HAP-1 (cell line): ENCODE measurements around the gene SCMH1.
"Not testable (repeated sequence)": the region's sequence is repeated elsewhere in the genome, so short reads cannot be mapped to it uniquely, and the experiment has no call there.

Experiments
- DNase-seq, 2 experiments: peaks; one replicate each; pipeline ENCODE4 v3.0.0-alpha.2; 2016 to 2020; ENCODE audit warnings: low spot score in 2 of 2
- H3K27me3 ChIP-seq: fragments of 250-450 bp; sonication (Bioruptor Pico); 2 replicates; pipeline ENCODE4 v1.5.1; 2020; ENCODE audit warnings: low read depth, mild to moderate bottlenecking, moderate library complexity
- H3K36me3 ChIP-seq: fragments of 250-450 bp; sonication (Bioruptor Pico); replicated peaks from 2 replicates; pipeline ENCODE4 v1.5.1; 2020; ENCODE audit warnings: mild to moderate bottlenecking
- H3K4me1 ChIP-seq: fragments of 250-450 bp; sonication (Bioruptor Pico); 2 replicates; pipeline ENCODE4 v1.5.1; 2020; ENCODE audit warnings: mild to moderate bottlenecking
- H3K4me3 ChIP-seq: fragments of 250-450 bp; sonication (Bioruptor Pico); 2 replicates; pipeline ENCODE4 v1.5.1; 2020; ENCODE audit warnings: mild to moderate bottlenecking, moderate library complexity
- H3K9me3 ChIP-seq: fragments of 250-450 bp; sonication (Bioruptor Pico); 2 replicates; pipeline ENCODE4 v1.5.1; 2020; ENCODE audit warnings: mild to moderate bottlenecking, moderate library complexity
- in situ Hi-C: fragments of 300-500 bp; cut with MboI; formaldehyde crosslinking; loops from 3 replicates; pipeline ENCODE4 v1.14.3; 2020; ENCODE audit warnings: low sequenced_read_pairs, inconsistent platforms, mixed read lengths

The SCMH1 gene

DNA sequence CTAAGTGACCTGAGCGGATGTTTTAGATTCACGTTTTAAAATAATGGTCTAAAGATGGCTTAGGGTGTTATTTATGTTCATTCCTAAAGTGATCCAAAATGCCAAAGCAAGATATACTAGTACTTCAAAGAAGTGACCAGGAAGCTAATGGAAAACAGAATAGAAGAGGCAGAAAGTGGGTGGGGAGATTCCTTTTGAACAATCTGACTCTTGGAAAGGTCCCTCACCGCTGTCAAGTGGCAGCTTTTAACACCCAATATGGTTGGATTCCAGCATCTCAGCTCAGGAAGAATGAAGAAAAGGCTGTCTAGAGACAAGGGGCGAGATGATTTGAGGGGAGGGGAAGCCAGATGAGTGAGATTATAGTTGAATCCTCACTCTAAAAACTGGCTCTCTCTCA lies 90.3 kb downstream of the SCMH1 start:
- no peak overlapping the region for H3K4me3 ChIP-seq
- no peak for DNase-seq
- H3K4me1 ChIP-seq = no peaks in the 10 kb centered on the region
- H3K9me3 ChIP-seq = no peaks in the 10 kb centered on the region
- in situ Hi-C loops = no loop called here
- H3K36me3 ChIP-seq = peaks cover 15% of the 10 kb centered on the region
- H3K27me3 ChIP-seq = no peaks in the 10 kb centered on the region

DNA sequence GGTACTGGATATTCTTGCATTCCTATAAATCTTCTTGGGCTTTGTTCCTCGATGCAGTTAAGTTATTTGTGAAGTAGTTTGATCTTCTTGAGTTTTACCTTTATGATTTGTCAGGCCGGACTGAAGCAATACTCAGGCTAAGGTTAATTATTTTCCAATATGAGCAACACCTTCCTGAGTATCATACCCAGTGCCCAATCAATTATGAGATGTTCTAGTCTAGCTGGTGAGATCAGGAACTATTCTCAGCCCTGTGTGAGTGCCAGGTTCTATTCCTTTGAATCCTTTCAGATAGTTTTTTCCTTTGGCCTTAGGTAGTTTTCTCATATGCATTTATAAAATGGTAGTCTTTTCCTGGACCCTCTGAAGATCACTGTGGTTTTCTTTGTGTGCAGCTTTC lies 92.5 kb downstream of the SCMH1 start:
- H3K4me1 ChIP-seq = no peaks in the 10 kb centered on the region
- in situ Hi-C loops = no loop called here
- DNase-seq = no peak

DNA sequence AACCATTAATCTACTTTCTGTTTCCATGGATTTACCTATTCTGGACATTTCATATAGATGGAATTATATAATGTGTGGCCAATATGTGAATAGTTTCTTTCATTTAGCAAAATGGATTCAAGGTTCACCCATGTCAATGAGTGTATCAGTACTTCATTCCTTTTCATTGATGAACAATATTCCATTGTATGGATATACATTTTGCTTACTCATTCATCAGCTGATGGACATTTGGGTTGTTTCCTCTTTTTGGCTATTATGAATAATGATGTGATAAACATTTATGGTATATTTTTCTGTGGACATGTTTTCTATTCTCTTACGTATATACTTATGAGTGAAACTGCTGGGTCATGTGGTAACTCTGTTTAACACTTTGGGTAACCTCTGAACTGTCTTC lies 97.8 kb downstream of the SCMH1 start:
- peaks cover 2% of the 10 kb centered on the region for H3K9me3 ChIP-seq
- in situ Hi-C loops = no loop called here
- peaks cover 27% of the 10 kb centered on the region for H3K36me3 ChIP-seq
- no peaks in the 10 kb centered on the region for H3K4me1 ChIP-seq
- no peak overlapping the region for H3K4me3 ChIP-seq
- no peaks in the 10 kb centered on the region for H3K27me3 ChIP-seq
- no peak for DNase-seq

More for the DNA sequence above, 92.5 kb downstream of the SCMH1 start:
- Histone ChIP-seq H3K27me3 (no peaks in the 10 kb centered on the region), H3K9me3 (no peaks in the 10 kb centered on the region), H3K4me3 (no peak overlapping the region), H3K36me3 (peaks cover 15% of the 10 kb centered on the region)

DNA sequence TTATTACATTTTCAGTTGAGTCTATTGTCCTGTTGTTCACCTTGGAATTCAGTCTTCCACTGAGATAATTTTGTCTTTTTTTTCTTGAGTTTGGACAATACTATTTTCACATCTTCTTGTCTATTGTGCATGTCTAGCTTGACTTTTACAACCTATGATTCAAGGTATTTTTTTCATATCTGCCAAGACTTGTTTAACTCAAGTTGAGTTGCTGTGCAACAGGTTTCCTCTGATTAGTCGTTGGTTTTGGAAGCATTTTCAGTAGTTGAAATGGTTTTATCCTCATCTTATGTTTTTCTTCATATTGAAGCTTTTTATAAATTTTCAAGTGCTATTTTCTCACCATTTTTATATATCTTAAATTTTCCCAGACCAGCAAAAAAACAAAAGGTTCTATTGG lies 103.6 kb downstream of the SCMH1 start:
- Histone ChIP-seq H3K9me3 (peaks cover 2% of the 10 kb centered on the region), H3K4me1 (no peaks in the 10 kb centered on the region), H3K36me3 (peaks cover 21% of the 10 kb centered on the region), H3K27me3 (no peaks in the 10 kb centered on the region), H3K4me3 (no peak overlapping the region)
- DNase-seq = no peak
- in situ Hi-C loops = no loop called here

DNA sequence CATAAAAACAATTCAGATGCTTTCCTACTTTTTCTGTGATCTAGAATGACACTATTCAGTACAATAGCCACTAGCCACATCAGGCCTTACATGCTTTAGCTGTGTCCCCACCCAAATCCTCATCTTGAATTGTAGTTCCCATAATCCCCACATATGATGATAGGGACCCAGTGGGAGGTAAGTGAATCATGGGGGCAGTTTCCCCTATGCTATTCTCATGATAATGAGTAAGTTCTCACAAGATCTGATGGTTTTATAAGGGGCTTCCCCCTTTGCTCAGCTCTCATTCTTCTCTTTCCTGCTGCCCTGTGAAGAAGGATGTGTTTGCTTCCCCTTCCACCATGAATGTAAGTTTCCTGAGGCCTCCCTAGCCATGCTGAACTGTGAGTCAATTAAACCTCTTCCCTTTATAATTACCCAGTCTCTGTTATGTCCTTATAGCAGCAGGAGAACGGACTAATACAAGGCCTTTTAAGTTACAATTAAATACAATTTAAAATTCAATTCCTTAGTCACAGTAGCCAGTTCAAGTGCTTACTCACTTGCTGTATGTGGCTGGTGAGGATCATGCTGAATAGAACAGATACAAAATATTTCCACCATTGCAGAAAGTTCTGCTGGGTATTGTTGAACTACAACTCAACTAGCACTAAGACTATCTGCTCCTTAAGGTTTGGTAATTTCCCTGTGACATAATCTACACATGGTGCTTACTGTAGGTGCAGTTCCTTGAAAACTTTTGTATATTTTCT lies 106.7 kb downstream of the SCMH1 start:
- peaks cover 1% of the 10 kb centered on the region; the same call in 1 of the 2 replicates for H3K9me3 ChIP-seq
- DNase-seq = no peak
- no peak overlapping the region for H3K4me3 ChIP-seq
- in situ Hi-C loops = no loop called here
- H3K27me3 ChIP-seq = no peaks in the 10 kb centered on the region
- H3K4me1 ChIP-seq = no peaks in the 10 kb centered on the region
- H3K36me3 ChIP-seq = peaks cover 11% of the 10 kb centered on the region

DNA sequence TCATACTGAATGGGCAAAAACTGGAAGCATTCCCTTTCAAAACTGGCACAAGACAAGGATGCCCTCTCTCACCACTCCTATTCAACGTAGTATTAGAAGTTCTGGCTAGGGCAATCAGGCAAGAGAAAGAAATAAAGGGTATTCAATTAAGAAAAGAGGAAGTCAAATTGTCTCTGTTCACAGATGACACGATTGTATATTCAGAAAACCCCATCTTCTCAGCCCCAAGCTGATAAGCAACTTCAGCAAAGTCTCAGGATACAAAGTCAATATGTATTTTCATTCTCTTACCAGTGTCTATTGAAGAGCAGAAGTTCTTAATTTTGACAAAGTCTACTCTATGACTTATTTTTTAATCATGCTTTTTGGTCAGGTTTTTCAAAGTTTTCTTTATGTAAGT lies 107.8 kb downstream of the SCMH1 start:
- H3K36me3 ChIP-seq = peaks cover 11% of the 10 kb centered on the region
- H3K9me3 ChIP-seq, H3K27me3 ChIP-seq, in situ Hi-C loops, H3K4me3 ChIP-seq, H3K4me1 ChIP-seq, DNase-seq: not testable (repeated sequence)

DNA sequence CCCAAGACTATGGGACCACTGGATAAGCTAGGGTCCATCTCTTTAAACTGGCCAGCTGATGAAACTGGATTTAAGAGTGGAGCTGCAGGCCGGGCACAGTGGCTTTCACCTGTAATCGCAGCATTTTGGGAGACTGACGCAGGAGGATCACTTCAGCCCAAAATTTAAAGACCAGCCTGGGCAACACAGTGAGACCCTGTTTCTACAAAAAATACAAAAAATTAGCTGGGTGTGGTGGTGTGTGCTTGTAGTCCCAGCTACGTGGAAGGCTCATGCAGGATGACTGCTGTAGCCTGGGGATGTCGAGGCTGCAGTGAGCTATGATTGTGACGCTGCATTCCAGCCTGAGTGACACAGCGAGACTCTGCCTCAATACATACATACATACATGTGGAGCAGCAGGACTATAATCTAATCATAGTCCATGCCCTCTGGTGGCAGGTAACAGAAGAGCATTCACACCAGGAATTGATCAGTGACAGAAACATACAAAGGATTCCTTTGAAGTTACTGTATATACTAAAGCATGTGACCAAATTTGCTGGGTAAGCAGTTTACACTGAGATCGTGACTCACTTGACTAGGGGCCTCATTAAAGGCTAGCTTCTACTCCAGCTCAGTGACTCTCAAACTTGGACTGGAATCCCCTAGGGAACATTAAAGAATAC lies 119.1 kb downstream of the SCMH1 start:
- DNase-seq = peak; percentile 33 to 45
- H3K9me3 ChIP-seq = no peaks in the 10 kb centered on the region
- H3K4me3 ChIP-seq = no peak overlapping the region
- in situ Hi-C loops = no loop called here
- H3K4me1 ChIP-seq = no peaks in the 10 kb centered on the region
- no peaks in the 10 kb centered on the region for H3K27me3 ChIP-seq
- H3K36me3 ChIP-seq = peaks cover 2% of the 10 kb centered on the region; the same call in 1 of the 2 replicates

DNA sequence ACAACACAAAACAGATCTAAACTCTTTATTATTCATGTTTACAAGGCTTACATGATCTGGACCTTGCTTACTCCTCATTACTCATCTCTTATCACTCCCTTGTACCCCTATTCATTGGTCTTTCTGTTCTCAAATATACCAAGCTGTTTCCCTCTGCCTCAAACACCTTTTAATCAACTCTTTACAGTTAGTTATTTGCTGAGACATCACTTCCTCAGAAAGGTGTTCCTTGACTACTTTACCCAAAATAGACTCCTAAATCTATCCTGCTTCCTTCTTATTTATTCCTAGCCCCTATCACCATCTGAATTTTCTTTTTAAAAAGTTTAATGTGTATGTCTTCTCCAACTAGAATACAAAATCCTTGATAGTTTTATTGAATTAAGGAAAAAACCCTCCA lies 120.0 kb downstream of the SCMH1 start:
- in situ Hi-C loops = no loop called here
- Histone ChIP-seq H3K9me3 (no peaks in the 10 kb centered on the region), H3K4me1 (no peaks in the 10 kb centered on the region), H3K4me3 (no peak overlapping the region), H3K36me3 (peaks cover 2% of the 10 kb centered on the region; the same call in 1 of the 2 replicates), H3K27me3 (no peaks in the 10 kb centered on the region)
- no peak for DNase-seq

DNA sequence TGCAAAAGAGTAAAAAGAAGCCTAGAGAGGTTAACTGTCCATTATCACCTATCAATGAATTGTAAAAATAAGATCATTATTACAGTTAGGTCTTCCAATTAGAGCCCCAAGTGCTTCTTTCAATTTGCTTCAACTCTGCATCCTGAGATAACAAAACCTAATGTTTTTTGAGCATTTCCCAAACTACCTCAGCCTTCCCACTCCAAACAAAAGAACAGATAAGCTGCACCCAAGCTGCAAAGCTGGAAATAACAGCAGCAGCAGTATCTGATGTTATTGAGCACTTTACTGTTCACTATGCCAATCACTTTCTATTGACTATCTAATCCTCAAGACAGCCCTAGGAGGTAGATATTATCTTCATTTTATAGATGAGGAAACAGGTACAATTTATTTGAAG lies 123.5 kb downstream of the SCMH1 start:
- no peak for DNase-seq
- Histone ChIP-seq H3K36me3 (peaks cover 13% of the 10 kb centered on the region), H3K9me3 (no peaks in the 10 kb centered on the region), H3K4me1 (no peaks in the 10 kb centered on the region), H3K27me3 (no peaks in the 10 kb centered on the region), H3K4me3 (no peak overlapping the region)
- in situ Hi-C loops = no loop called here

DNA sequence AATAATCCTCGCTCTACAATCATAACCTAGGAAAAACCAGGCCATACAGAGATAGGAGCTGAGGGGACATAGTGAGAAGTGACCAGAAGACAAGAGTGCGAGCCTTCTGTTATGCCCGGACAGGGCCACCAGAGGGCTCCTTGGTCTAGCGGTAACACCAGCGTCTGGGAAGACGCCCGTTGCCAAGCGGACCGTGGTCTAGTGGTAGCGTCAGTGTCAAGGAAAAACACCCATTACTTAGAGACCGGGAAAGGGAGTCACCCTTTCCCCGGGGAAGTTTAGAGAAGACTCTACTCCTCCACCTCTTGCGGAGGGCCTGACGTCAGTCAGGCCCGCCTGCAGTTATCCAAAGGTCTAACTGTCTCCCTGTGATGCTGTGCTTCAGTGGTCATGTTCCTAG lies 124.9 kb downstream of the SCMH1 start:
- H3K4me1 ChIP-seq, DNase-seq, in situ Hi-C loops, H3K27me3 ChIP-seq, H3K4me3 ChIP-seq, H3K9me3 ChIP-seq: not testable (repeated sequence)
- peaks cover 18% of the 10 kb centered on the region for H3K36me3 ChIP-seq

DNA sequence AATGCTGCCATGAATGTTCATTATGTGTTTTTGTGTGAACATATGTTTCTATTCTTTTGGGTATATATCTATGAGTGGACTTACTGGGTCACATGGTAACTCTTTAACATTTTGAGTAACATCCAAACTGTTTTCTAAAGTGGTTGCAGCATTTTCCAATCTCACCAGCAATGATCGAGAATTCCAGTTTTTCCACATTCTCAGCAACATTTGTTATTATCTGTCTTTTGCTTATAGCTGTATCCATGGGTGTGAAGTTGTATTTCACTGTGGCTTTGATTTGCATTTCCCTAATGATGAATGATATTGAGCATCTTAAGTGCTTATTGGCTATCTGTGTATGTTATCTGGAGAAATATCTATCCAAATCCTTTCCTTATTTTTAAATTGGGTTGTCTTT lies 131.4 kb downstream of the SCMH1 start:
- Histone ChIP-seq H3K4me3 (no peak overlapping the region), H3K27me3 (no peaks in the 10 kb centered on the region), H3K36me3 (peaks cover 15% of the 10 kb centered on the region), H3K9me3 (no peaks in the 10 kb centered on the region), H3K4me1 (no peaks in the 10 kb centered on the region)
- no peak for DNase-seq
- in situ Hi-C loops = no loop called here

DNA sequence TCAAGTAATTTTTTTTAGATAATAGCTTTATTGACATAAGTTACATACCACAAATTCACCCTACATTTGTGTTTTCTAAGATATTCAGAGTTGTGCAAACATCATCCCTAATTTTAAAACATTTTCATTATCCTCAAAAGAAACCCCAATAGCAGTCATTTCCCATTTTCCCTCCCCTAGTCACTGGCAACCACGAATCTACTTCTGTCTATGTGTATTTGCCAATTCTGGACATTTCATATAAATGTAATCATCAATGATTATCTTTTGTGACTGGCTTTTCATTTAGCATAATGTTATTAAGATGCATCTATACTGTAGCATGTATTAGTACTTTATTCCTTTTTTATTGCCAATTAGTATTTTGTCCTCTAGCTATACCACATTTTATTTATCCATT lies 131.8 kb downstream of the SCMH1 start:
- no peak for DNase-seq
- Histone ChIP-seq H3K4me3 (no peak overlapping the region), H3K27me3 (no peaks in the 10 kb centered on the region), H3K4me1 (no peaks in the 10 kb centered on the region), H3K9me3 (no peaks in the 10 kb centered on the region), H3K36me3 (peaks cover 15% of the 10 kb centered on the region)
- in situ Hi-C loops = no loop called here

DNA sequence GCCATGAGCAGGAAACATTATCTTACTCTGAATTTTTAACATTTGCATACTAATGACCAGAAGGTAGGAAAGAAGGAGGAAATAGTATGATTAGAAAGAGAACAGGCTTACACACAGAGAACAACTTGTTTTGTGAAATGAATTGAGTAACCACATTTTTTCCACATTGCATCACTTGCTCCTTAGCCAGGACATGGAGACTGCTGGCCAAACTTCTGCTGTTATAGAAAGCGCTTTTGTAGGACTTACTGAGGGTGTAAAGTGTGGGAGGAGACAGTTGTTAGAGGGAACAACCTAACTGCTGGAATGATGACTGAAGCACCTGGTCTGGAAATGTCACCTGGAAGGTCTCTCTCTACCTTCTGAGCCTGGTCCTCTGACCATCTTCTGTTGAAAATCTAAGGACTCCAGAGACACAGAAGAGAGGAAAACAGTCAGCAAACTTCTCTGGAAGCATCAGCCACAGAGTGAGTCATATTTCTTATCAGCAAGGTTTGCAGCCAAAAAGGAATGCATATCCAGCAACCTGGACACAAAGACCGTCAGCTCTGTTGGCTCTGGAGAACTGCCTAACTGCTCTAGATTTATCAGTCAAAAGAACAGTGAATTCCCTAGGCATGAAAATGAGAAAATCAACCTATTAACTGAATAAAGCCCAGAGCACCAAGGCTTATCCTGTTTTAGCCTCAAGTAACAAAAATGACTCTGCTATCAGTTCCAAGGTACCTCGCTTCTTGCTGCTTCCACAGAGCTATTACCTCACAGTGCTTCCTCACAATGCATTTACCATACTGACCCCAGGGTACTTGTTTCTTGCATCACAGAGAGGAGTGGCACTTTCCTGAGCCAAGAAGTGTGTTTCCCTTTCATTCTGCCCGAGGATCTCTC lies 132.6 kb downstream of the SCMH1 start:
- no peaks in the 10 kb centered on the region for H3K9me3 ChIP-seq
- H3K36me3 ChIP-seq = peaks cover 15% of the 10 kb centered on the region
- in situ Hi-C loops = no loop called here
- no peak for DNase-seq
- no peaks in the 10 kb centered on the region for H3K27me3 ChIP-seq
- H3K4me1 ChIP-seq = no peaks in the 10 kb centered on the region
- no peak overlapping the region for H3K4me3 ChIP-seq
